CD4-positive, alpha-beta T cell treated with Interleukin-4 for 4 hours (primary cell): Measurements from ENCODE around the gene MAP3K19.
"Not testable (repeated sequence)": the region's sequence is repeated elsewhere in the genome, so short reads cannot be mapped to it uniquely, and the experiment has no call there.

Experiments used
- DNase-seq: peaks from one replicate; pipeline ENCODE4 v3.0.0-alpha.2; 2020

MAP3K19 gene

GRCh38 chr2:135052042-135052876, 5.0 kb upstream of the MAP3K19 start, which contains the start of gene RAB3GAP1:
Gene RAB3GAP1 (plus strand): TSS chr2:135052292. CDS start chr2:135052308, 16 bp downstream.
- peak; percentile 92 for DNase-seq

DNA sequence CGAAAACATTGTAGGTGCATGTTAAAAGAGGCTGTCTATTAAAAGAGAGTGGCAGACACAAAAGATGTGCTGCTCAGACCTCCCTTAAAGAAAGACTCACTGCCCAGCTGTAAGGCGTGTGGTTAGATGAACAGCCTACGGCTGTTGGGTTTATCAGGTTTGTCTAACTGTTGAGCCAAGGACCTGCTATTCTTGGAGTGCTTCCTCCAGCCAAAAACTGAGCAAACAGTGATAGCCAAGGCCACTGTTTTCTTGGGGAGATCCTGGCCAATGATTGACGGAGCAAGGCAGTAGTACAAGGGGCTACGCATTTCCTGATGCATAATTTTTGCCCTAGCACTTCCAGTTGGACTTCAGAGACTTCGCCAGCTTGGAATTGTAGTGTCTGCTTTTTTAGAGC, 3.4 kb upstream of the MAP3K19 start:
- DNase-seq: no peak

GRCh38 chr2:135050132-135050531, 2.9 kb upstream of the MAP3K19 start:
- no peak for DNase-seq

GRCh38 chr2:135048122-135048521, 875 bp upstream of the MAP3K19 start:
- no peak for DNase-seq

DNA sequence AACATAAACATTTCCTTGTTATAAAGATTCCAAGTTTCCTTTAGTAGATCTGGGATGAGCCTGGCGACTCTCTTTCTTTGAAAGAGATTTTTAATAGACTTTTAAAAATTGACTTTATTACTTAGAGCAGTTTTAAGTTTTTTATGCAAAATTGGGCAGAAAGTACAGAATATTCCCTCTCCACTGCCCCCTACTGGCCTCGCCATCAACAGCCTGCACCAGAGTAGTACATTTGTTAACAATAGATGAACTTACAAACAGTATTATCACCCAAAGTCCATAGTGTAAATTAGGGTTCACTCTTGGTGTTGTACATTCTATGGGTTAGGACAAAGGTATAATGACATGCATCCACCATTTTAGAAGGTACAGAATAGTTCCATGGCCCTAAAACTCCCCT, 3.9 kb downstream of the MAP3K19 start:
- DNase-seq: peak; percentile 21

GRCh38 chr2:135037831-135038230, 9.4 kb downstream of the MAP3K19 start:
- DNase-seq: no peak

DNA sequence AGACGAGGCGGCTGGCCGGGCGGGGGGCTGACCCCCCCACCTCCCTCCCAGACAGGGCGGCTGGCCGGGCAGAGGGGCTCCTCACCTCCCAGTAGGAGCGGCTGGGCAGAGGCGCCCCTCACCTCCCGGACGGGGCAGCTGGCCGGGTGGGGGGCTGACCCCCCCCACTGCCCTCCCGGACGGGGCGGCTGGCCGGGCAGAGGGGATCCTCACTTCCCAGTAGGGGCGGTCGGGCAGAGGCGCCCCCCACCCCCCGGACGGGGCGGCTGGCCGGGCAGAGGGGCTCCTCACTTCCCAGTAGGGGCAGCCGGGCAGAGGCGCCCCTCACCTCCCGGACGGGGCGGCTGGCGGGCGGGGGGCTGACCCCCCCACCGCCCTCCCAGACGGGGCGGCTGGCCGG, 14.0 kb downstream of the MAP3K19 start:
- DNase-seq: not testable (repeated sequence)

GRCh38 chr2:135030826-135031225, 16.4 kb downstream of the MAP3K19 start:
- no peak for DNase-seq

- DNase-seq: no peak
Observed at GRCh38 chr2:135029481-135030134, 17.6 kb downstream of the MAP3K19 start.

GRCh38 chr2:135023886-135024485, 23.3 kb downstream of the MAP3K19 start:
- no peak for DNase-seq

GRCh38 chr2:135022952-135023880, 24.0 kb downstream of the MAP3K19 start:
- no peak for DNase-seq

DNA sequence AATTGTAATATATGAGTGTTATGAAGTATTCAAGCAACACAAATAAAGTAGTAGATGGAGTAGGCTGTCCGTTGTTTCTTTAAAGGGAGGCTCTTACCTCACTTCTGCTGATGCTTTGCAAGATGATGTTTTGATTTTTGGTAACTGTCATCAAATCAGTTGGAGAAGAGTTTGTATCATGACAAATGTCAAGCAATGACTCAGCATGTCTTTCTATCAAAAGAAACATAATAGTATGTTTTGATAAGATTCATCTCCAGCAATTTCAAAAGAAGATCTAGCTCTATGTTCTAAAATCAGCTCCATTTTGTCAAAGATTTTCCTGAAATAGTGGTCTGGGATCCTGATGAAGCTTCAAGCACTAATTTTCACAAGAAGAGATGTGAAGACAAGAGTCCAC, 25.6 kb downstream of the MAP3K19 start:
- no peak for DNase-seq

DNA sequence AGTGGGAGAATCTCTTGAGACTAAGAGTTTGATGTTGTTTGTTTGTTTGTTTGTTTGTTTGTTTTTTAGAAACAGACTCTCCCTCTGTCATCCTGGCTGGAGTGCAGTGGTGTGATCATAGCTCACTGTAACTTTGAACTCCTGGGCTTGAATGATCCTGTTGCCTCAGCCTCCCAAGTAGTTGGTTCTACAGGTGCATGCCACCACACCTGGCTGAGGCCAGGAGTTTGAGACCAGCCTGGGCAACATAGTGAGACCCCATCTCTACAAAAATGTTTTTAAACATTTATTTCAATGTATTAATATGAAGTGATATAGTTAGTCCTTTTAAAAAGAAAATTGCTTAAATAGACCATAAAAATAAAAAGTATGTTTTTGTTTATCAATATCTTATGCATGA, 35.6 kb downstream of the MAP3K19 start:
- no peak for DNase-seq

- no peak for DNase-seq
Observed at GRCh38 chr2:135010200-135010942, 36.9 kb downstream of the MAP3K19 start.

DNA sequence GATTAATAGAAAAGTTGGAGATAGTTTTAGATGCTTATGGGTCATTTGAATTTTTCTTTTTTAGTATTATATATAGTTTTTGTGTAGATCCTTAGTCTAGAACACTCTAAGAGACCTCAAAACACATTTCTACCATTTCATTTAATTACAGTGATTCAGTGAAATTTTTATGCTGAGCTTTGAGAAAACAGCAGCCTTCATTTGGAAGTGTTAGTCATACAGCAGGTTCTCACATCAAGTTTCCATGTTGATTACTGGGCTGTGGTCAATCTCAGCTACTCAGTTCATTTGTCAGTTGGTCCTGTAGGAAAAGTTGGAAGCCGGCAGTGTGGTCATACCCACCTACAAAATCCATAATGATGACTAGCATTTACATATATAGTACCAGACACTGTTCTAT, 37.9 kb downstream of the MAP3K19 start:
- no peak for DNase-seq

GRCh38 chr2:135005753-135006152, 41.5 kb downstream of the MAP3K19 start:
- no peak for DNase-seq

- DNase-seq: peak; percentile 59
Observed at GRCh38 chr2:135004005-135004746, 43.1 kb downstream of the MAP3K19 start.

DNA sequence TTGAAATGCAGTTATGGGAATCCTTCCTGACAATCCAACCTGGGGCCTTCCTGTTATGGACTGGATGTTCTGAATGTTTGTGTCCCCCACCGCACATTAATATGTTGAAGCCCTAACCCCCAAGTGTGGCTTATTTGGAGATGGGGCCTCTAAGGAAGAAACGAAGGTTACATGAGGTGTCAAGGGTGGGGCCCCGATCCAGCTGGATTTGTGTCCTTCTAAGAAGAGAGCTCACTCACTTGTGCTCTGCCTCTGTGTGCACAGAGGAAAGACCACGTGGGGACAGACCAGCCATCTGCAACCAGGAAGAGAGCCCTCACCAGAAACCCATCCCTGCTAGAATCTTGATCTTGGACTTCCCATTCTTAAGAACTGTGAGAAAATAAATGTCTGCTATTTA, 44.4 kb downstream of the MAP3K19 start:
- DNase-seq: no peak

- DNase-seq: no peak
Observed at GRCh38 chr2:134999521-134999920, 47.7 kb downstream of the MAP3K19 start.

DNA sequence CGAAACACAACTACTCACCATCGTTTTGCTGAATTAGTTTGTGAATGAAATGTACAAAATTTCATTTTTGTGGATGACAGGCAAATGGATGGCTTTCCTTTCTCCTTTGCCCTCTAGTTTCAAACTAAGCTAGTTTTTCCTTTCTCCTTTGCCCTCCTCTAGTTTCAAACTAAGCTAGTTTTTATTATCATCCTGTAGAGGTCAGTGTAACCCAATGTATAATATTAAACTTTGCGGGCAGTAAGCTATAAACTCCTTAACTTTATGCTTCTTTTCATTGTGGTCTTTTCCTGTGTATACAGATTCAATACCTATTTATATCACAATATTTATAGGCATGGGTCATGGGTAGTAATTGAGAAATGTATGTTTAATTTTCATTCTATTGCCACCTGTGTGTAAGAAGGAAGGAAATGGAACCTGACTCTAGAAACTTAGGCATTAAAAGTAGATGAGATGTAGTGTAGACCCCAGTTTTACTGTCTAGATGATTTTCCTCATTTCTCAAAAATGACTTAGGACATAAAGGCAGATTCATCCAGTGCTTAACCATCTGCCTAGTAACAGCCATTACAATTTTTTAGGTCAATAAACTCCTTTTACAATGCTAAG, 58.1 kb downstream of the MAP3K19 start:
- peak; percentile 28 for DNase-seq

DNA sequence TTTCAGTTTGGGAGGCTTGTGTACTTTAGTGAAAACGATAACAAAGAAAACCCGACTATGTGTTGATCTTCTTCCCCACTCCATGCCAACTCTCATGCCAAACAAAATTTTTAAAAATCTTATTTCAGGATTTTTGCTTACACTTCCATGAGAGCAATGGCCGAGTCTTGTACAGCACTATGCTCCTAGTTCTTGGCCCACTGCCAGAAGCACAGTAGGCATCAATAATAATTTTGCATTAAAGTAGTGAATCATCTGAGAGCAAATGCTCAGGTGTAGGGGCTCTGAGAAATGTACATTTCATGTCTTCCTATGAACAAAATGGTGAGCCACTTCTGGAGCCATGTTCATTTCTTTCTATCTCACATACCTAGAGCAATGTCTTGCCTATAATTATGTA, 62.2 kb downstream of the MAP3K19 start:
- no peak for DNase-seq
